PC-3 (cell line): ENCODE measurements around the gene FGF13.

Experiments
- EZH2 ChIP-seq: fragments of 300-600 bp; sonication (generic); IDR thresholded peaks from one replicate; pipeline ENCODE4 v1.6.1; 2017; ENCODE audit warnings: antibody characterized with exemption, mild to moderate bottlenecking, low read length; ENCODE audit not compliant: unreplicated experiment
- EZH2phosphoT487 ChIP-seq: fragments of 300-600 bp; sonication (generic); IDR thresholded peaks from 2 replicates; pipeline ENCODE4 v1.6.1; 2018; ENCODE audit warnings: mild to moderate bottlenecking, antibody characterized with exemption, low read length, borderline replicate concordance
- TF ChIP-seq, protein P1 (sequence below): fragments of 300-600 bp; sonication (generic); conservative IDR thresholded peaks from 2 replicates; pipeline ENCODE4 v1.5.1; 2017; ENCODE audit warnings: antibody characterized with exemption, low read depth, mild to moderate bottlenecking, low read length

GRCh38 chrX:138664466-138664865, 47.1 kb downstream of the FGF13 start:
- no peak for TF ChIP-seq EZH2phosphoT487
- TF ChIP-seq EZH2 = no peak
- TF ChIP-seq, protein P1, sequence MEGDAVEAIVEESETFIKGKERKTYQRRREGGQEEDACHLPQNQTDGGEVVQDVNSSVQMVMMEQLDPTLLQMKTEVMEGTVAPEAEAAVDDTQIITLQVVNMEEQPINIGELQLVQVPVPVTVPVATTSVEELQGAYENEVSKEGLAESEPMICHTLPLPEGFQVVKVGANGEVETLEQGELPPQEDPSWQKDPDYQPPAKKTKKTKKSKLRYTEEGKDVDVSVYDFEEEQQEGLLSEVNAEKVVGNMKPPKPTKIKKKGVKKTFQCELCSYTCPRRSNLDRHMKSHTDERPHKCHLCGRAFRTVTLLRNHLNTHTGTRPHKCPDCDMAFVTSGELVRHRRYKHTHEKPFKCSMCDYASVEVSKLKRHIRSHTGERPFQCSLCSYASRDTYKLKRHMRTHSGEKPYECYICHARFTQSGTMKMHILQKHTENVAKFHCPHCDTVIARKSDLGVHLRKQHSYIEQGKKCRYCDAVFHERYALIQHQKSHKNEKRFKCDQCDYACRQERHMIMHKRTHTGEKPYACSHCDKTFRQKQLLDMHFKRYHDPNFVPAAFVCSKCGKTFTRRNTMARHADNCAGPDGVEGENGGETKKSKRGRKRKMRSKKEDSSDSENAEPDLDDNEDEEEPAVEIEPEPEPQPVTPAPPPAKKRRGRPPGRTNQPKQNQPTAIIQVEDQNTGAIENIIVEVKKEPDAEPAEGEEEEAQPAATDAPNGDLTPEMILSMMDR = no peak
